Activated naive CD4-positive, alpha-beta T cell treated with anti-CD3 and anti-CD28 coated beads, Interleukin-2, amount 50 U/mL, for 72 hours (primary cell): Measurements from ENCODE around the gene GAR1. TPM values are rescaled to one million over a fixed set of nuclear protein-coding genes. Genes with fewer than 3 reads are reported as not detected.

Experiments
- ATAC-seq, 2 donors: fragments of 150-1000 bp; cut with Tn5 transposase; 2 replicates each; pipeline ENCODE4 v1.10.0; 2021; ENCODE audit warnings: mild to moderate bottlenecking in 2 of 2, moderate library complexity in 2 of 2
- DNase-seq, 2 donors: peaks; one replicate each; pipeline ENCODE4 v3.0.0; 2021 to 2022; ENCODE audit warnings: low spot score in 2 of 2
- H3K27ac Mint-ChIP-seq, 2 donors: one replicate each; pipeline ENCODE4 v1.8.0; 2022; ENCODE audit warnings: mild to moderate bottlenecking in 2 of 2, mixed read lengths in 2 of 2
- H3K36me3 Mint-ChIP-seq, 2 donors: one replicate each; pipeline ENCODE4 v1.8.0; 2022; ENCODE audit warnings: mixed read lengths in 2 of 2
- H3K9me3 Mint-ChIP-seq, 2 donors: one replicate each; pipeline ENCODE4 v1.8.0; 2022; ENCODE audit warnings: mixed read lengths in 2 of 2
- total RNA-seq, 2 donors: library from RNA; stranded (reverse); gene quantifications; one replicate each; pipeline ENCODE4 v1.2.3, GENCODE V29; 2022

GAR1 gene
- total RNA-seq, 2 donors from 2014 or later: 25.9 to 30.7 TPM

DNA sequence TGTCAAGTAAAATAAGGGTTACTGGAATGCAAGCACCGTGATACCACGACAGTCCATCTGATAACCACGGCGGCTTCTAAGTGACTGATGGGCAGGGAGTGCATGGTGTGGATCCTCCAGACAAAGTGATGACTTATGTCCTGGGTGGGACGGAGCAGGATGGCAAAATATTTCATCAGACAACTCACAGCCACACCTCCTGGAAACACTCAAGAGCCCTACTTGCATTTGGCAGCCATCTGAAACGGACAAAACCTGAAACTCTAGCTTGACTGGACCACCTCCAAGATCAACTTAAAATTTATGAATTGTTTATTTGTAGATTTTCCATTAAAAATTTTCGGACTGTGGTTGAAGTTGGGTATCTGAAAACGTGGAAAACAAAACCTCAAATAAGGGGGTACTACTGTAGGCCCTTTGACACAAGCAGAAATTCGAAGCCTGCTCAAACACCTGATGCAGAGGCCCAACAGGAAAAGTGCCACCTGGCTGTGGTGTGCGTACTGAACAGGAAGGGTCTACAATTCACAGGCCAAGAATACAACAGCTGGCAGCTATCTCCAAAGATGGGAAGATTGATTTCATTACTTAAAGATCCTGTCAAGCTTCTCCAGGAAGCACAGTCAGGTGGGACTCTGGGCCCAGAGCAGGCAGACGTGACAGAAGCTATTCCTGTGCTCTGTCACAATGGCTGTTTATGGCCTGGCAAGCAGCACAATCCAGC is 58.4 kb downstream of the GAR1 start:
- peaks cover 0 to 5% of the 10 kb centered on the region in 2 donors for H3K36me3 Mint-ChIP-seq
- ATAC-seq (no peak), DNase-seq (no peak)
- peaks cover 0 to 3% of the 10 kb centered on the region in 2 donors for H3K9me3 Mint-ChIP-seq
- no peak overlapping the region for H3K27ac Mint-ChIP-seq

Other genes with a start within 250 kb of the GAR1 start
- gene CASP6, start 112.3 kb upstream of the GAR1 start, total RNA-seq: 10 to 100 TPM; 23.7 to 33.3 TPM
- 10 to 100 TPM; 28.1 to 33.3 TPM for gene PLA2G12A, start 85.7 kb upstream of the GAR1 start, total RNA-seq
- gene CFI, start 13.8 kb upstream of the GAR1 start, total RNA-seq: not detected
- gene RRH, start 12.2 kb downstream of the GAR1 start, total RNA-seq: under 1 TPM; 0.32 to 0.62 TPM
- under 1 TPM; 0.20 to 0.33 TPM for gene LRIT3, start 32.3 kb downstream of the GAR1 start, total RNA-seq
- not detected for gene EGF, start 97.1 kb downstream of the GAR1 start, total RNA-seq